ENCODE data around the gene MAFG. TPM values are rescaled to one million over a fixed set of nuclear protein-coding genes. Genes with fewer than 3 reads are reported as not detected.

MAFG gene
- total and polyA plus RNA-seq, 2 of the 13 experiments (the other 11 are each of a cell fraction or from before 2014, with no cell fraction given): 14.5 to 20.0 TPM

DNA sequence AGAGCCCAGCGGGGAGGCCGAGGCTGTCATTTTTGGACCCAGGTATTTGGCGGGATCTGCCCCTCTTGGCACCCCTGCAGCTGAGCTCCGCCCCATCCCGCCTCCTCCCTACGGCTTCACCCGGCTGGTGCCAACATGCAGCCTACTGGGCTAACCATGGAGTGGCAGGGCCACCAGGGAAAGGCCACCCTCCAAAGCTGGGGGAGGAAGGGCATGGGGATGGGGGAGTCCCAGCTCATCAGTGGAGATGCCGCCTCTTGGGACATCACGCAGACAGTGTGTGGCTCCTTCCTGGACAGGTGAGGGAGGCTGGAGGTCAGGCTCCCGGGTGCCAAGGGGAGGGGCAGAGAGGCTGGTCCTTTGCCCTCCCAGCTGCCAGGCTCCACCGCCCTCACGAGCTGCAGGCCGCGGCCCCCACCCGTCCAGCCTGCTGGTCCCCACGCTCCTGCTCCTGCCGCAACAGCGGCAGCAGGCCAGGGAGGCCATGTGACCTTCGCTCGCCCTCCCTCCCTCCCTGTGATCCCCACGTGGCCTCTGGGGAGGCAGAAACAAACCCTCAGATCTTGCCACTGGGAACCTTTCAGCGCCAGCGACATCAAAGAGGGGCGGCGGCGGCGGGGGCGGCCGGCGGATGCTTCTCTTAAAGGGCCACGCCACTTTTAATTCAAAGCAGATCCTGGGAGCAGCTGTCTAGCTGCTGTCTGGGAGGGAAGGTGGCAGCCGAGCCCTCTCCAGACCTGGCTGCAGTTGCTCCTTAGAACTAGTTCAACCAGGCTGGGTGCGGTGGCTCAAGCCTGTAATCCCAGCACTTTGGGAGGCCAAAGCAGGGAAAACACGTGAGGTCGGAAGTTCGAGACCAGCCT is 40.2 kb upstream of the MAFG start (continued):
- TF ChIP-seq, protein P1, sequence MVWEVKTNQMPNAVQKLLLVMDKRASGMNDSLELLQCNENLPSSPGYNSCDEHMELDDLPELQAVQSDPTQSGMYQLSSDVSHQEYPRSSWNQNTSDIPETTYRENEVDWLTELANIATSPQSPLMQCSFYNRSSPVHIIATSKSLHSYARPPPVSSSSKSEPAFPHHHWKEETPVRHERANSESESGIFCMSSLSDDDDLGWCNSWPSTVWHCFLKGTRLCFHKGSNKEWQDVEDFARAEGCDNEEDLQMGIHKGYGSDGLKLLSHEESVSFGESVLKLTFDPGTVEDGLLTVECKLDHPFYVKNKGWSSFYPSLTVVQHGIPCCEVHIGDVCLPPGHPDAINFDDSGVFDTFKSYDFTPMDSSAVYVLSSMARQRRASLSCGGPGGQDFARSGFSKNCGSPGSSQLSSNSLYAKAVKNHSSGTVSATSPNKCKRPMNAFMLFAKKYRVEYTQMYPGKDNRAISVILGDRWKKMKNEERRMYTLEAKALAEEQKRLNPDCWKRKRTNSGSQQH (CRISPR knock-in tag; IDR thresholded peaks at IDR 0.05; ENCODE audit: low read depth): peak; percentile 56
- TF ChIP-seq KMT2A (CRISPR knock-in tag; IDR thresholded peaks at IDR 0.05): peak; percentile 80
- TF ChIP-seq RCOR2 (CRISPR knock-in tag; IDR thresholded peaks at IDR 0.05): peak; percentile 88
- TF ChIP-seq, protein P2, sequence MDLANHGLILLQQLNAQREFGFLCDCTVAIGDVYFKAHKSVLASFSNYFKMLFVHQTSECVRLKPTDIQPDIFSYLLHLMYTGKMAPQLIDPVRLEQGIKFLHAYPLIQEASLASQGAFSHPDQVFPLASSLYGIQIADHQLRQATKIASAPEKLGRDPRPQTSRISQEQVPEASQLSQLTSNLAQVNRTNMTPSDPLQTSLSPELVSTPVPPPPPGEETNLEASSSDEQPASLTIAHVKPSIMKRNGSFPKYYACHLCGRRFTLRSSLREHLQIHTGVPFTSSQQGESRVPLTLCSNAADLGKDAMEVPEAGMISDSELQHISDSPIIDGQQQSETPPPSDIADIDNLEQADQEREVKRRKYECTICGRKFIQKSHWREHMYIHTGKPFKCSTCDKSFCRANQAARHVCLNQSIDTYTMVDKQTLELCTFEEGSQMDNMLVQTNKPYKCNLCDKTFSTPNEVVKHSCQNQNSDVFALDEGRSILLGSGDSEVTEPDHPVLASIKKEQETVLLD (CRISPR knock-in tag; IDR thresholded peaks at IDR 0.05; ENCODE audit: low read depth): peak; percentile 70; the same call in 1 of the 2 replicates
- TF ChIP-seq PITX1 (CRISPR knock-in tag; IDR thresholded peaks at IDR 0.05): peak; percentile 89
- TF ChIP-seq ZNF234 (CRISPR knock-in tag; conservative IDR thresholded peaks at IDR 0.05): no peak; the same call in 1 of the 2 replicates
- TF ChIP-seq ARHGAP35 (CRISPR knock-in tag; IDR thresholded peaks at IDR 0.05; ENCODE audit: borderline replicate concordance): no peak
- 0 out of 2 replicates have a peak, but pooled peaks have one; percentile 91 for TF ChIP-seq PAX8 (CRISPR knock-in tag; IDR thresholded peaks at IDR 0.05; ENCODE audit: borderline replicate concordance)
- 0 out of 2 replicates have a peak, but pooled peaks have one; percentile 25 for TF ChIP-seq DNMT3B (CRISPR knock-in tag; conservative IDR thresholded peaks at IDR 0.05)
- TF ChIP-seq JDP2 (CRISPR knock-in tag; IDR thresholded peaks at IDR 0.05; ENCODE audit: borderline replicate concordance): no peak
- TF ChIP-seq KDM4B (CRISPR knock-in tag; IDR thresholded peaks at IDR 0.05): peak; percentile 82; the same call in 1 of the 2 replicates
- TF ChIP-seq, protein P3, sequence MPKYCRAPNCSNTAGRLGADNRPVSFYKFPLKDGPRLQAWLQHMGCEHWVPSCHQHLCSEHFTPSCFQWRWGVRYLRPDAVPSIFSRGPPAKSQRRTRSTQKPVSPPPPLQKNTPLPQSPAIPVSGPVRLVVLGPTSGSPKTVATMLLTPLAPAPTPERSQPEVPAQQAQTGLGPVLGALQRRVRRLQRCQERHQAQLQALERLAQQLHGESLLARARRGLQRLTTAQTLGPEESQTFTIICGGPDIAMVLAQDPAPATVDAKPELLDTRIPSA (CRISPR knock-in tag; IDR thresholded peaks at IDR 0.05; ENCODE audit: borderline replicate concordance): 0 out of 2 replicates have a peak, but pooled peaks have one; percentile 65
- no peak; the same call in 1 of the 2 replicates for TF ChIP-seq ZBTB8A (CRISPR knock-in tag; IDR thresholded peaks at IDR 0.05; ENCODE audit: borderline replicate concordance, low read depth)
- peak; percentile 90 for TF ChIP-seq RBFOX2 (IDR thresholded peaks at IDR 0.05; ENCODE audit: low read depth, low read length)
- peak; percentile 55; the same call in 1 of the 2 replicates for TF ChIP-seq TEAD2 (CRISPR knock-in tag; IDR thresholded peaks at IDR 0.05)
- TF ChIP-seq RFXANK (CRISPR knock-in tag; IDR thresholded peaks at IDR 0.05): no peak
- TF ChIP-seq ZSCAN30 (CRISPR knock-in tag; IDR thresholded peaks at IDR 0.05): no peak; the same call in 1 of the 2 replicates
- TF ChIP-seq MIER2 (CRISPR knock-in tag; IDR thresholded peaks at IDR 0.05): no peak
- no peak for TF ChIP-seq GABPA (IDR thresholded peaks at IDR 0.05; ENCODE audit: low read depth, low read length)
- TF ChIP-seq GABPA (CRISPR knock-in tag; IDR thresholded peaks at IDR 0.05; ENCODE audit: low read depth): no peak
- TF ChIP-seq, protein P4, sequence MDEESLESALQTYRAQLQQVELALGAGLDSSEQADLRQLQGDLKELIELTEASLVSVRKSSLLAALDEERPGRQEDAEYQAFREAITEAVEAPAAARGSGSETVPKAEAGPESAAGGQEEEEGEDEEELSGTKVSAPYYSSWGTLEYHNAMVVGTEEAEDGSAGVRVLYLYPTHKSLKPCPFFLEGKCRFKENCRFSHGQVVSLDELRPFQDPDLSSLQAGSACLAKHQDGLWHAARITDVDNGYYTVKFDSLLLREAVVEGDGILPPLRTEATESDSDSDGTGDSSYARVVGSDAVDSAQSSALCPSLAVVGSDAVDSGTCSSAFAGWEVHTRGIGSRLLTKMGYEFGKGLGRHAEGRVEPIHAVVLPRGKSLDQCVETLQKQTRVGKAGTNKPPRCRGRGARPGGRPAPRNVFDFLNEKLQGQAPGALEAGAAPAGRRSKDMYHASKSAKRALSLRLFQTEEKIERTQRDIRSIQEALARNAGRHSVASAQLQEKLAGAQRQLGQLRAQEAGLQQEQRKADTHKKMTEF (CRISPR knock-in tag; IDR thresholded peaks at IDR 0.05): peak; percentile 96
- peak; percentile 82; the same call in 1 of the 2 replicates for TF ChIP-seq PHF21A (CRISPR knock-in tag; IDR thresholded peaks at IDR 0.05)
- TF ChIP-seq, protein P5, sequence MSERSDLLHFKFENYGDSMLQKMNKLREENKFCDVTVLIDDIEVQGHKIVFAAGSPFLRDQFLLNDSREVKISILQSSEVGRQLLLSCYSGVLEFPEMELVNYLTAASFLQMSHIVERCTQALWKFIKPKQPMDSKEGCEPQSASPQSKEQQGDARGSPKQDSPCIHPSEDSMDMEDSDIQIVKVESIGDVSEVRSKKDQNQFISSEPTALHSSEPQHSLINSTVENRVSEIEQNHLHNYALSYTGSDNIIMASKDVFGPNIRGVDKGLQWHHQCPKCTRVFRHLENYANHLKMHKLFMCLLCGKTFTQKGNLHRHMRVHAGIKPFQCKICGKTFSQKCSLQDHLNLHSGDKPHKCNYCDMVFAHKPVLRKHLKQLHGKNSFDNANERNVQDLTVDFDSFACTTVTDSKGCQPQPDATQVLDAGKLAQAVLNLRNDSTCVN (CRISPR knock-in tag; IDR thresholded peaks at IDR 0.05; ENCODE audit: borderline replicate concordance): 0 out of 2 replicates have a peak, but pooled peaks have one; percentile 11
- no peak for TF ChIP-seq RORA (CRISPR knock-in tag; IDR thresholded peaks at IDR 0.05)

All from HepG2 (cell line).